ENCODE data around the gene FUS. TPM values are rescaled to one million over a fixed set of nuclear protein-coding genes. Genes with fewer than 3 reads are reported as not detected.

FUS gene
- total RNA-seq, 4 donors from 2014 or later, result 91.8 to 125 (median 109) TPM

- no peak overlapping the region for H3K4me3 ChIP-seq
- H3K9me3 ChIP-seq, result no peaks in the 10 kb centered on the region
- DNase-seq (ENCODE audit: low spot score in 2 of 2), result no peak
- TF ChIP-seq EP300 (IDR thresholded peaks at IDR 0.05) (no peak), POLR2A (IDR thresholded peaks at IDR 0.05) (no peak)
- TF ChIP-seq, protein P1, sequence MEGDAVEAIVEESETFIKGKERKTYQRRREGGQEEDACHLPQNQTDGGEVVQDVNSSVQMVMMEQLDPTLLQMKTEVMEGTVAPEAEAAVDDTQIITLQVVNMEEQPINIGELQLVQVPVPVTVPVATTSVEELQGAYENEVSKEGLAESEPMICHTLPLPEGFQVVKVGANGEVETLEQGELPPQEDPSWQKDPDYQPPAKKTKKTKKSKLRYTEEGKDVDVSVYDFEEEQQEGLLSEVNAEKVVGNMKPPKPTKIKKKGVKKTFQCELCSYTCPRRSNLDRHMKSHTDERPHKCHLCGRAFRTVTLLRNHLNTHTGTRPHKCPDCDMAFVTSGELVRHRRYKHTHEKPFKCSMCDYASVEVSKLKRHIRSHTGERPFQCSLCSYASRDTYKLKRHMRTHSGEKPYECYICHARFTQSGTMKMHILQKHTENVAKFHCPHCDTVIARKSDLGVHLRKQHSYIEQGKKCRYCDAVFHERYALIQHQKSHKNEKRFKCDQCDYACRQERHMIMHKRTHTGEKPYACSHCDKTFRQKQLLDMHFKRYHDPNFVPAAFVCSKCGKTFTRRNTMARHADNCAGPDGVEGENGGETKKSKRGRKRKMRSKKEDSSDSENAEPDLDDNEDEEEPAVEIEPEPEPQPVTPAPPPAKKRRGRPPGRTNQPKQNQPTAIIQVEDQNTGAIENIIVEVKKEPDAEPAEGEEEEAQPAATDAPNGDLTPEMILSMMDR (IDR thresholded peaks at IDR 0.05), result no peak
- H3K36me3 ChIP-seq, result peaks cover 3 to 75% (median 36%) of the 10 kb centered on the region in 3 donors
- no peaks in the 10 kb centered on the region for H3K27me3 ChIP-seq
- WGBS, 2 donors, result 92 to 94% methylated on average over 14 of the region's 14 CpGs
- H3K4me1 ChIP-seq, result peaks cover 0 to 68% (median 26%) of the 10 kb centered on the region in 4 donors
- H3K27ac ChIP-seq, result no peak overlapping the region
Observed at GRCh38 chr16:31184888-31185287, 4.9 kb downstream of the FUS start.

DNA sequence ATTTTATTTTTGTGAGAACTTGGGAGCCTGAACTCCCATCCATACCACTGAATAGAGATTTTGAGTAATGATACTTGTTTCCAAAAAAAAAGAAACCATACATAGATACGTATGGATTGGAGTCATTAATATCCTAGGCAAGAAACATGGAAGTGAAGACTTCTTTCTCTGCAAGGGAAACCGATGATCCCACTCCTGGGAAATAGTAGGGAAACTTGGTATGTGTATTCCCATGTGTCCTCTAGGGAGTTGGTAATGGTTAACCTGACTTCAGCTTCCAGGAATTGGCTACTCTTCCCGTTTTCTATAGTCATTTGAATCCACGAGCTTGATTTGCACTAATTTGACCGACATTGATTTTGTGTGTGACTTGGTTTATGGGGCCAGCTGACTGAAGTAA lies 5.4 kb downstream of the FUS start:
- Histone ChIP-seq H3K4me1 (peaks cover 0 to 68% (median 26%) of the 10 kb centered on the region in 4 donors), H3K27ac (peak overlapping the region in 1 of 4 donors; percentile 17), H3K36me3 (peaks cover 5 to 80% (median 41%) of the 10 kb centered on the region in 3 donors), H3K27me3 (no peaks in the 10 kb centered on the region), H3K9me3 (no peaks in the 10 kb centered on the region), H3K4me3 (no peak overlapping the region)
- no peak for TF ChIP-seq EP300 (IDR thresholded peaks at IDR 0.05)
- TF ChIP-seq, protein P1 (IDR thresholded peaks at IDR 0.05), result no peak
- TF ChIP-seq POLR2A (IDR thresholded peaks at IDR 0.05), result no peak
- WGBS, 2 donors, result 60 to 66% methylated on average over 5 of the region's 5 CpGs
- no peak for DNase-seq (ENCODE audit: low spot score in 2 of 2)

DNA sequence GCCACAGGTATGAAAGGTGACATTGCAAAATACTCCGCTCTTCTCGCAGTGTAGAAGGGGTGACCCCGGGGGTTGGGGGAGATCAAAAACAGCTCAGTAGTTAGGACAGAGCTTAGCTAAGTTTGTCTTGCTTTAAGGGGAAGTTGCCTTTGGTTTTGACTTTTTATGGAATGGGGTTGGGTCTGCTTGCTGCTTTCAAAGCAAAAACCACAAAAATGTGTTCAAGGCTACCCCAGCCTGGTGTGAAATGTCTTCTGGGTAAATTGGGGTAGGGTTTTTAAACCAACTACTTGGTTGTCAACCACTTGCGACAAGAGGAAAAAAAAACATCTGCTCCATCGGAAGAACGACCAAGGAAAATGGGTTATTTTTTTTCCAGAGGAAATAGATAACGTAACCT lies 6.2 kb downstream of the FUS start:
- H3K27ac ChIP-seq, result no peak overlapping the region
- no peak for DNase-seq (ENCODE audit: low spot score in 2 of 2)
- no peaks in the 10 kb centered on the region for H3K9me3 ChIP-seq
- peaks cover 9 to 88% (median 48%) of the 10 kb centered on the region in 3 donors for H3K36me3 ChIP-seq
- H3K4me3 ChIP-seq, result no peak overlapping the region
- H3K27me3 ChIP-seq, result no peaks in the 10 kb centered on the region
- TF ChIP-seq EP300 (IDR thresholded peaks at IDR 0.05) (no peak), POLR2A (IDR thresholded peaks at IDR 0.05) (no peak)
- TF ChIP-seq, protein P1 (IDR thresholded peaks at IDR 0.05), result no peak
- H3K4me1 ChIP-seq, result peaks cover 0 to 66% (median 26%) of the 10 kb centered on the region in 4 donors
- 67 to 70% methylated on average over 7 of the region's 7 CpGs for WGBS, 2 donors

DNA sequence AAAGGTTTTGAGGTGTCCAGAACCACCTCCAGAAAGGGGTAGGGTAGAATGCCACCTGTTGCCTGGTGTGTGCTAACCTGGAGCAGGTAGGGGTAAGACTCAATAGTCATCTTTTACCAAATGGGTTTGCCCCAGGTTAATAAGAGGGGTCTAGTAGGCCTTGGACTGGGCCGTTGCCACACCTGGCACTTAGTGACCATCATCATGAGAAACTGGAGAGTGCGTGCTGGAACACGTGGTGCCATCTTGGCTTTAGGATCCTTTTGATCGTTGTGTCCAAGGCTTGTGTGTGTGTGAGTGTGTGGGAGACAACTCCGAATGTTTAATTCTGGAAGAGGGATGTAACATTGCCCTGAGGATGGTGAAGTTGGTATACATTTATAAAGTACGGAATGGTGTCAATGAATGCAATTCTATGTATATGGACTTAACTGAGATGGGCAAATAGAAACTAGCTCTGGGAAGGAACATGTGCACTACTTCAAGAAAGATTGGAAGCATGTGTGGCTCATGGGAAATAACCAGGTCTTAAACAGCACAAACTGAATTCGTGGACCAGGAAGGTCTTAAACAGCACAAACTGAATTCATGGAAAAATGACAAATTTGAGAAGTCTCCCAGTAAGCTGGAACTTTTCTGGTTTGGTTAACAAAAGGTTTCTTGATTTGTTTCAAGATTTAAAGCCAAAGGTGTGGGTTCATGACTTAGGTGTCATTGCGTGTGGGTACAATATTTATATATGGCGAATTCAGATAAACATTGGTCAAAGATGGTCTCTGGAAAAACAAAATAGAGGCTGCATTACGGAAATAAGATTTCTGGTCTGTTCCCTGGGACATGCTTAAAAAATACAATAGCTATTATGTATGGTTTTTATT lies 7.2 kb downstream of the FUS start:
- no peak overlapping the region for H3K4me3 ChIP-seq
- peaks cover 9 to 98% (median 58%) of the 10 kb centered on the region in 3 donors for H3K36me3 ChIP-seq
- H3K27ac ChIP-seq, result no peak overlapping the region
- H3K9me3 ChIP-seq, result no peaks in the 10 kb centered on the region
- no peaks in the 10 kb centered on the region for H3K27me3 ChIP-seq
- DNase-seq (ENCODE audit: low spot score in 2 of 2), result no peak
- 78 to 79% methylated on average over 10 of the region's 10 CpGs for WGBS, 2 donors
- peaks cover 0 to 56% (median 17%) of the 10 kb centered on the region in 4 donors for H3K4me1 ChIP-seq
- TF ChIP-seq, protein P1 (IDR thresholded peaks at IDR 0.05), result no peak
- TF ChIP-seq POLR2A (IDR thresholded peaks at IDR 0.05), result no peak
- TF ChIP-seq EP300 (IDR thresholded peaks at IDR 0.05), result no peak

DNA sequence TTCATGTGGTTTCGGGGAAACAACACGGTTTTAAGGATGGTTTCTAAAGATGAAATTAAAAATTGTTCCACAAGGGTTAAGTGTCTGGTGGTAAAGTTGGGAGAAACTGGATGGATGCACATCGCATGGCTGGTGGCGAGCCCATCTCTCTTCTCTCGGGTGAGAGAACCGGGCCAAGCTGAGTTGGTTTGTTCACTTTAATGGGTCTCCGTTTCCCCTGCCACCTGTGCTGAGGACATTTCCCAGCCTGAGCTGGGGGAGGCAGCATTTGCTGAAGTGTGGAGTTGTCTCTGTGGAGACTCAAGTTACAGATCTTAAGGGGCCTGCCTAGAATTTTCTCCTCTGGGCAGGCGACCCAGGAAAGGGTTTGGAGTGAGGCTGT lies 7.9 kb downstream of the FUS start:
- Histone ChIP-seq H3K4me1 (peaks cover 0 to 49% (median 10%) of the 10 kb centered on the region in 4 donors), H3K4me3 (no peak overlapping the region), H3K27ac (no peak overlapping the region), H3K36me3 (peaks cover 9 to 99% (median 63%) of the 10 kb centered on the region in 3 donors), H3K9me3 (no peaks in the 10 kb centered on the region), H3K27me3 (no peaks in the 10 kb centered on the region)
- WGBS, 2 donors, result 78 to 81% methylated on average over 8 of the region's 8 CpGs
- no peak for DNase-seq (ENCODE audit: low spot score in 2 of 2)
- TF ChIP-seq, protein P1 (IDR thresholded peaks at IDR 0.05), result no peak
- TF ChIP-seq EP300 (IDR thresholded peaks at IDR 0.05) (no peak), POLR2A (IDR thresholded peaks at IDR 0.05) (no peak)

Data from tibial nerve (tissue), 4 donors.